GM18517 (cell line): ENCODE results near the gene MAGI1.

Source experiments
- ATAC-seq: cut with Tn5 transposase; IDR thresholded peaks from one replicate; pipeline ENCODE4 v1.9.1; 2021; ENCODE audit warnings: mild to moderate bottlenecking, moderate library complexity; ENCODE audit not compliant: unreplicated experiment

The MAGI1 gene

DNA sequence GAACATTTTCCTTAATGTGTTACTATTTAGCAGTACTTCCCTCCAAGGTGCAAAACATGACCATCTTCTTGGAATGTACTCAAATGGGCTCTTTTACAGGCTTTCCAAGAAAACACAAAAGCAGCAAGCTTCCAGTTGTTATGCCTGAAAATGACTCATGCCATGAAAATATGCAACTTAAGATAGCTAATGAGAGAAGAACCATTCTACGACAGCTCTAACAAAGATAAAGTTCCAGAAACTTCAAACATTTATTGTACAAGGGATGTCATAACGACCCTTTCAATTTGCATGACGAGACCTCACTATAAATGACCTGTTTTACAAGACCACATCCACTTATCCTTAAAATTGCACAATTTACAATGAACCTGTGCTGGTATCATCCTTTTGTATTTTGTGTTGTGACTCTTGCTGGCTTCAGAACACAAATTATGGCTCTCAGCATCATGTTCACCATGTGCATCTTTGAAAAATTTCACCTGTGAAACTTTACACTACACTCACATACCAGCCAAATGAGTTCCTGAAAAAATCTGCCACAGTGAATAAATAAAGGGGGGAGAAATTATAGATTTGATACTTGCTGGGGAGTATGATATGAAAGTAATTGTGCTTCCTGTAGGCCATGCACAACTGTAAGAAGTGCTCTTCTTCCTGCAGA is 433.7 kb downstream of the MAGI1 start:
- no peak for ATAC-seq

DNA sequence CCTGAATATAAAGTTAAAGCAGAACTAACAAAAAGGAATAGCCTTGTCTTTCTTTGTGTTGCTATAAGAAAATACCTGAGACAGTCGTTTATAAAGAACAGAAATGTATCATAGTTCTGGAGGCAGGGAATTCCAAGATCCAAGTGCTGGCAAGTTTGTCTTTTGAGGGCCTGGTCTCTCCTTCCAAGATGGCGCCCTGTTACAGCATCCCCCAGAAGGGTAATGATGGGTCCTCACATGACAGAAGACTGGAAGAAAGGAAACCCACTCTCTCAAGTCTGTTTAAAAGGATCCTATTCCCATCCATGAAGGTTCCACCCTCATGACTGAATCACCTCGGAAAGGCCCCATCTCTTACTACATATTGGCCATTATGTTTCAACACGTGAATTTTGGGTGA is 435.1 kb downstream of the MAGI1 start:
- ATAC-seq = no peak

DNA sequence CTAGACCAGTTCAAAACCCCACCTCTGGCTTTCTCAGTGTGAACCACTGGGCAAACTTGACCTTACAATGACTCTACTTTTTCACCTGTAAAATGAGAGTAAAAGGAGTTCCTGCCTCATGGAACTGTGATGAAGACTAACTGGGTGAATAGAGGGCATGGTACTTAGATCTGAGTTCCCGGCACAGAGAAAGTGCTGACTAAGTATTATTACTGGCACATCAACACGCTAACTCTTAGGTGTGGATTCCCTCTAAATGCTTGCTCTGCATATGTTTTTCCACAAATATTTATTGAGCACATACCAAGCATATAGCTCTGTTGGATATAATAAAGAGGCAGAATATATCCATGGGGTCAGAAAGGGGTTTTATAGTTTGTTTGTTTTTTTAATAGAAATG is 437.8 kb downstream of the MAGI1 start:
- ATAC-seq = no peak

DNA sequence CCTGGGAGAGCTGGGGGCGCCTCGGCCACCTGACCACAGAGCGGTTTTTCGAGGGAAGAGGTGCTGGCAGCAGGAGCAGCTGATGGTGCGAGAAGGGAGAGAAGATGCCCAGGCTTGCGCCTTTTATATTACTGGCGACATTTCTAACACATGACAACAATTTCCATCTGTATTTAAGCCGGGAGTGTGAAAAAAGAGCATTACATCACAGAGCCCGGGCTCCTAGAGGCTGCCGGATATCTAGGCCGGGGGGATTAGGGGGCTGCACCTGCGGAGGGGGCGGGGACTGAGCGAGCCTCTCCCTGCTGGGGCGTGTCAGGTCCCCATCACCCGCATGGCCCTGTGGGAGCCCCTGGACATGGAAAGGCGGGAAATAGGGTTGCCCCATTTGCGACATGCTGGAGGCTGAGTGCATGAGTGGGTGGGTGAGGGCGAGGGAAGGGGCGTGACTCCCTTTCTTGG is 440.7 kb downstream of the MAGI1 start:
- ATAC-seq = no peak

DNA sequence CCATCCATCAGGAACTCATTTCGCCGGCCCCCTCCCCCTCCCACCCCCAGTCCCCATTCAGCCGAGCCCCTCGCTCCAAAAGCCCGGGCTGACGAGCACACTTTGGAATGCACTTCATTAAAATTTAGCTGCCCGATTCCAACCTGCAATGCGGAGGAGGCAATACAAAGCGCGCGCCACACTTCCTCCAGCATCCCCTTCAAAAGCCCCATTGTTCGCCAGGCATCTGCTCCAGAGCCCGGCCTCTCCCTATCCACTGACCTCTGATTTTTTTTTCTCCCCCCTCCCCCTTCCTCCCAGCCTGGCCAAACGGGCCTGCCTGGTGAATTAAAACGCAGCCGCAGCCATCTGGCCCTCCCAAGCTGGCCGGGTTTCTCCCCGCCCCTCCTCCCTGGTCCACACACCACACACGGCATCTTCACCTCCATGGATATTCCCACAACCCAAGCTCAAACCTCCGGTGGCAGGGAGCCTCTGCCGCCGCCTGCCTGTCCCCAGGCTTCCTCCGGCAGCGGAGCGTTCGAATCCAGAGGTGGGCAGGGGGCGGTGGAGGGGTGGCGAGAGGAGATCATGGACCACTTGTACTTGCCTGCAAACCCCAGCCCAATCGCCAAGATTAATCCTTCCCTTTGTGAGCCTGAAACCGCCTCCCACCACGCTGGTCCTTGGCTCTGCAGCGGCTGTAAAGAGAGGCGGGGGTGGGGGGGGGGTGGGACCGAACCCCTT is 441.3 kb downstream of the MAGI1 start:
- no peak for ATAC-seq

DNA sequence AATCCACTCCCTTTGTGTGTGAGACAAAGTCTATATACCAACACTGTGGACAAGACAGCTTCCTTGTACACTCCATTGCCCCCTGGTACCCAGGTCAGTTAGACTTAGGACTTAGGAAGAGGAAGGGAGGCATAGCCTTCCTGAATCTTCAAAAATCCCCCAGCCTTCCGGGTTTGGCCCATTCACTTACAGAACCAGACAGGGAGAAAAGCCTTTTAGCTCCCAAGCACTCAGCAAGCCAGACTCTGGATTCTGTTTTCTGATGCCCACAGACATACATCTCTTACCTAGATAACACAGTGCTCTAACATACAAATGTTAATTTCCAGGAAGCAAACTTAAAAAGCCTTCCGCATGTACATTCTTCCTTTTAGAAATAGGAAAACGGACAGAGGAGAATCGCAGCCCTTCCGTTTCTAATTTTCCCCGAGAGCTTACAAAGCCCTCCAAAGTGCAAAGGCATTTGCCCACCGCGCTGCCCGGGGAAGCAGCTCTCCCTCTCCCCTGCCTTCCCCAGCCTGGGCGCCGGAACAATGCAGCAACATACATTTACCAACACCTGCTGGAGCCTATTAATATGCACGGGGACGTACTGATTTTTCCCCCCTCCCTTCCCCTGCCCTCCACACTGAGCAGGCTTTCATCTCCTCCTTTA is 442.0 kb downstream of the MAGI1 start:
- no peak for ATAC-seq

DNA sequence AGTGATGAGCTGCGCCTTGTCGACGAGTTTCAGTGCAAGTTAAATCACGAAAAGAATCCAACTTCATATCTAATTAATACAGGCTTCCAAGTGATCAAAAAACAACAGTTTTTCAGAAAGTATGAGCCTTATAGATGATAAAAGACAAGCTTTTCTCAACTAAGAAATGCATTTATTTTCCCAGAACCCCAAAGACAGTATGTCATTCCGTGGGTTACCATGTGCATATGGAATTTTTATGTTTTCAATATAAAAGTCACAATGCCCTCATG is 442.8 kb downstream of the MAGI1 start:
- ATAC-seq = no peak

DNA sequence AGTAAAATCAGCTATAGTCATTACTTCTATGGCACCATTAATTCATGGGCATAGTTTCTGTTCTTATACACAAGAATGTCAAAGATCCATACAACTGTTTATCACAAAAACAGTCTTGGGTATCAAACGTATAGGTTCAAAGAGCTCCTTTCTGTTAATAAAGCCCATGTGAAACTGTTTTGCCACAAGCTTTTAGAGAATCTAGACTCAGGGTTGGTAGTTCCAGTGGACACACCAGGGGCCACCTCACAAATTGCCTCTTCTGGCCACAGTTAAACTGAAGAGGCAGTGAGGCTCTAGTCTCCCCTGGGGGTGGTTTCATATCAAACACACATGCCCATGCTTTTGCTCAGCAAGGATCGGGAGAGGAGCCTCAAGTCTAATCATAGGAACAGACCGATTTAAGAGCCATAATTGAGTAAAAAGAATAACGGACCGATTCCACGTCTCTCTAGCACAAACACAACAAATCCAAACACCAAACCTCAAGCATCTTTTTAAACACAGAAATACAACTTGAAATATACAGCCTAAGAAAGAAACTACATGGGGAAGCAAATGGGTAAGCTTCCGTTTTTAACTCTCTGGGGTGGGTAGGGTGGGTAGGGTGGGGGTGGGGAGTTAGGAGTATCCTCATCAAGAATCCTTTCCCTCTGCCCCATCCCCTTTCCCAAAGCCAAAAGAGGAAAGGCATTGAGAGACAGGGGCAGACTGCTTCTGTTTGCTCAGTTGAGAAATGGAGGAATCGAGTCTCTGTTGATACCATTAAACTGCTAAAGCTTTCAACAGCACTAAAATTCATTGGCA is 443.3 kb downstream of the MAGI1 start:
- no peak for ATAC-seq

DNA sequence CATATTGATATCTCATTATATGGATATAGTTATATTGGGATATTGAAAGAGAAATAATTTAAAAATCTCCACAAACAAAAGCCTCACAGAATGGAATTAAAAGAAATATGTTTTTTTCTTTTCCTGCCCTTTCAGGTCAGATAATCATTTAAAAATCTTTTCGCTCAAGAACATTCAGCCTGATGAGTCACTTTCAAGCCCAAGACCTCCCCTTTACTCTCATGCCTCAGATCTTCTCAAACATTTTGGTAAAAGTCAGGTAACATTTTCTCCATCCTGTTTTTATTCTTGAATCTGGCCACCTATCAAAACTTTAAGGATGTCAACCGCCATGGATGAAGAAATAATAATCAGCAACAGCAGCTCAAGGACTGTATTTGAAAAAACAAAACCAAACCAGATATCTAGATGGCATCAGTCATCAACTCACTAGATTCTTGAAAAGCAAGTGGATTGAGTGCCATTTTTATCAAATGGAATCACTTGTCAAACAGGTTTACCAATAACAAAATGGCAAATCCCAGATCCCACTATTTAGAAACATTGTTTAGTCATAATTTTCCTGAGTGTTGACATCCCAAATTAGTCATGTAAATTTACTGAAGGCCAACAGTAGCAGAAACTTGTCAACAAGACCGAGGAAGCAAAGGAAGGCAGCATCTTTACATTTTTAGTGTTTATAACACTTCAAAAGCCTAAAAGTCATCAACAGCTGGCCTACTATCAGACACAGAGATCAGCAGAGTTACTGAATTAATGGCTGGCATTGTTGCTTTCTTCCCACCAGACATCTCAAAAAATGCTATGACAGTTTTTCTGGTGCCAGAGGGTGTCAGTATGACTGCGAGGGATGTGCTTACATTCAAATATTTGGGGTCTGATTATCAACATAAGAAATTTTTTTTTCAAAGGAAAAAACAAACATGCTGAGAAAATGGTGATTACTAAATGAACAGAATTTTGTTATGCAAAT is 444.7 kb downstream of the MAGI1 start:
- no peak for ATAC-seq

DNA sequence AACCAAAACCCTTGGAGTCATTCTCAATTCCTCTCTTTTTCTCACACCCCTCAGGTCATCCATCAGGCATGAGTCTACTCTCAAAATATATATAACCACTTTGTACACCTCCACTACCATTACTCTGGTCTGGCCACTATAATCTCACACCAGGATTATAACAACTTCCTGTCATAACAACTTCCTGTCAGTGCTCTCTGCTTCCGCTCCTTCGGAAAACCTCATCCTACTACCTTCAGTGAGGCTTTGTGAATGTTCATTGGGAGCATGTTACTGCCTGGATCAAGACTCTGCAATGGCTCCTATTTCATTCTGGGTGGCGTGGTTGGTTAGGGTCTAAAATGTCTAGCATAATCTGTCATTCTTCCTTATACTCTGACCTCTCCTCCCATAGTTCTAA is 447.4 kb downstream of the MAGI1 start:
- no peak for ATAC-seq

DNA sequence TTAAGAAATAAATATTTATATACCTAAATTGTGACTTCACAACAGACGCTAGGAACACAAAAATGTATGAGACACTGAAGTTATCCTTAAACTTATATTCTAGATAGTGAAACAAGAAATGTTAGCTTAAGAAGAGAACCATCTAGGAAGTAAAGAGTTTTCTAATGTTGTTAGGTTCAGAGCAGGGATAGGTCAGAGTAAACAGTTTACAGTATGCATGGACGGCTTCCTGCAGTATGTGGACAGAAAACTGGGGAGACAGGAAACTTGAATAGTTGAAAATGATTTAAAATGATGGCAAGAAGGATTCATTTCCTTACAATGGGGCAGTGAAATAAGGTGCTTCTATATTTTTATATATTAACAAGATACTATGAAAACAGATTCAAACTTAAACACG is 449.8 kb downstream of the MAGI1 start:
- no peak for ATAC-seq

DNA sequence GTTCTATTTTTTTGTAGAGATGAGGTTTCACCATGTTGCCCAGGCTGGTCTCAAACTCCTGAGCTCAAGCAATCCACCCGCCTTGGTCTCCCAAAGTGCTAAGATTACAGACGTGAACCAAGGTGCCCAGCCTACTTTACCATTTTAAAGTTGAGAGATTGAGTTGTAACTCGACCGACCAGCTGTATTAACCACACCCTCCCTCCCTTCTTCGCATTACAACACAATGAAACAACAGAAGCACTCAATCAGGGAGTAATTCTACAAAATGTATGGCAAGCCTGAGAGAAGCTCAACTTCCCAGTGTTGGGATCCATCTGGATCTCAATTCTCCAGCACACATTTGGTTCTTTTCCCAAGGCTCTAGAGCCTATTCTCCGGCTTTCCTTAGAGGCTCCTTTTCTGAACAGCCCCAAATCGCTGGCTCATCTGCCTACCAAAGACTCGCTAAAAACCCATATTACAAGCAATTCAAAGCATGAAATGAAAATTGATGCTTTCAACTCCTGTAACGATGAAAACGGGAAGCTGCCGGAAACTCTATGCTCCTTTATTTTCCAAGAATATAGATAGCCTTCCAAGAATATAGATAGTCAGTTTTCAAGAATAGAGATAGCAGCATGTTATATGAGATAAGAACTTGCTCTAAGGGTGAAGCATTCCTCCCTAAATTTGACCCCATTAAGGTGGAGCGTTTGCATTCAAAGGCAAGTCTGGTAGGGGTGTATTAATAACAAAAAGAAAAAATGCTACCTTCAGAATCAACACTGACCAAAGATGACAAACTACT is 450.9 kb downstream of the MAGI1 start:
- ATAC-seq = no peak

DNA sequence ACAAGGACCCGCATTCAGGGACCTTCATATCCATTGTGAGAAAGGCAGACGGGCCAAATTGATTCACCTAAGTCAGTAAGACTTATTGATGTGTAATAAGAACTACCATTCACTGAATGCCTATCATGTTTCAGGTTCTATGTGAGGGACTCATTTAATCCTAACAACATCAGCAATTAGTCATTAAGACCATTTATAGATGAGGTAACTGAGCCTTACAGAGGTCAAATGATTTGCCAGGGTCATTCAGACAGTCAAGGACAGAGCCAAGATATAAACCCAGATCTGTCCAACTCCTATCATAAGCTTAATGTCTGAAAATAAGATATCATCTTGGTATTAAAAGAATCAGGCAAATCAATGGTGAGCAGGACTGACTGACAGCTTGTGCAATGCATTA is 453.8 kb downstream of the MAGI1 start:
- ATAC-seq = no peak

DNA sequence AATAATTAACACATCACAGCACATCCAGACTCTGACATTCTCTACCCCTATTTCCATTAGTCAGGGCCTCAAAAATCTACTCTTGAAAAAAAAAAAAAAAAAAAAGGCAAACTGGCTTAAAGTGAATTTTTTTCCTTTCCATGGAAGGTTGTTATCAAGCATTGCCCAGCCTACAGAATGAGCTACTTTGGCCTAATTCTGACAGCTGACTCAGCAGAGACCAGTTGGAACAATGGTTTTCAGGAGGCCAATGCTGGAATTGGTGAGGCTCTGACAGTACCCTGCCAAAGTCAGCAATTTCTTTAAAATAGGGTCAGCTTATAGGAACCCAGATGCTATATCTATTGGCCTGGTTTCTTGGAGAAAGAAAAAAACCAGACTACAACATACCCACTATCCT is 454.7 kb downstream of the MAGI1 start:
- ATAC-seq = no peak

DNA sequence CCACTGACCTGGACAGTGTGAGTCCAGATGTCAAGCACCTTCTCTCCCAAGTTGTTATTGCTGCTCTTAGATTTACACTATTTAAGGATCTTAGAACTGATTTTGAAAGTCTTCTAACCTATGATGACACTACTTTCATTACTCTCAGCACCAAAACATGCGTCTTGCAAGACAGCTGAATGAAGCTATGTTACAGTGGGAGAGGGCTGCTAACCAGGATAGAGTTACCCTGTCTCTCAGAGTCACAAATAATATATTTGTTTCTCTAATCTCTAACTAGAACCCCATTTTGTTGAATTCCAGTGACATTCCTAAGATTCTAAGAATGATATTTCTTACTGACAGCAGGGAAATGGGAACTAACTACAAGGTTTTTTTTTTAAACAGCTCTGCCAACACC is 455.5 kb downstream of the MAGI1 start:
- no peak for ATAC-seq

DNA sequence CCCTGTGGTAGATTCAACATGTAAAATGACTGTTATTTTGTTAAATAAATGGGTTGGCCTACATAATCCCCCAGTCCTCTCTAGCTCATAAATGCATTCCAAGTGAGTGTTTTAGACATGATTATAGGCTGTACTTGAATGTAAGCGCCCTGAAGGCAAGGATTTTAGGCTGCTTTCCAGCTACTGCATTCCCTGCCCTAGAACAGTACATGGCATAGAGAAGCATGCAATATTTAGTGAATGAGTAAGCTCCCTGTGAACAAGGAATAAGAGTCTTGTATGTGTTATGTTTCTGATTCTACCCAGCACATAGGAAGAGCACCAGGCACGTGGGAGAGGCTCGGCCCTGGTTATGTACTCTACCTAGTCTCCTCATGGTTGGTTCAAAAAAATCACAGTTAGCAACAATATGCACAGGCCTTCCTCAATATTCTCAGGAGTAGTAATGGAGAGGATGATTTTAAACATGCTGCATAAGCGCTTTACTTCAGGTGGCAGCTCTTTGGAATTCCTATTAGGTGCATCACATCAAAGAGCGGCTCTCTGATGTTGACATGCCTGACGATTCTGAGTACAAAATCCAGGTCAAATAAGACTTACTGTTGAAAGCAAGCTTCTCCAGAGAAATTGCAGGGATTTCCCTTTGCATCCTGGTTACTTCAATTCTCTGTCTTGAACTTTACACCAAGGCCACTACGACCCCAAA is 456.6 kb downstream of the MAGI1 start:
- ATAC-seq = no peak

DNA sequence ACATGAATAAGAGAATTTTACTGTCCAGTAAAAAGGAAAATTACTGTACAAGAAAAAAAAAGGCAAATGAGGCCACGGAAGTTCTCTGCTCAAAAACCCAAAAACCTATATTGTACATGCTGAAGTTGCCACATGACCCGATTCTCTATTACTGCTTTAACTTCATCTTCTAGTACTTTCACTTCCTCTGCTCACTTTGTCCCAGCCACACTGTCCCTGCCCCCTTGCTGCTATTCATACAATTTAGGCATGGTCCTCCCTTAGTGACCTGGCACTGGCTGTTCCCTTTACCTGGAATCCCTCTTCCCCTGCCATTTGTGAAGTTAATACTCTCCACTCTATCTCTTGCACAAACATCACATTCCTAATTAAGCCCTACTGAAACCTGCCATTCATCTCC is 457.4 kb downstream of the MAGI1 start:
- ATAC-seq = no peak

DNA sequence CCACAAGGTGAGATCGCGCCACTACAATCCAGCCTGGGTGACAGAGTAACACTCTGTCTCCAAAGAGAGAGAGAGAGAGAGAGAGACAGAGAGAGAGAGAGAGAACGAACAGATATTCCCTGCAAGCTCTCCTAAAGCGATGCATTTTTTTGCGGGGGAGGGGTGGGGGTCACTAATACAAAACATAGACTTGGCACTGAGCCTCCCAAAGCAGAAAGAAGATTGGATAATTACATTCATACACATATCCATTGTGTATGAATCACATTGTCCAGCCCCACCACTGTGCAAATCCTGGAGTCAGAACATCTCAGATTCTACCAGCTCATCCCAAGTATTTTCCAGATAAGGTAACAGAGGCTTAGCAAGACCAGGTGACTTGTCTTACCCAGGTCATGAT is 459.9 kb downstream of the MAGI1 start:
- ATAC-seq = no peak

DNA sequence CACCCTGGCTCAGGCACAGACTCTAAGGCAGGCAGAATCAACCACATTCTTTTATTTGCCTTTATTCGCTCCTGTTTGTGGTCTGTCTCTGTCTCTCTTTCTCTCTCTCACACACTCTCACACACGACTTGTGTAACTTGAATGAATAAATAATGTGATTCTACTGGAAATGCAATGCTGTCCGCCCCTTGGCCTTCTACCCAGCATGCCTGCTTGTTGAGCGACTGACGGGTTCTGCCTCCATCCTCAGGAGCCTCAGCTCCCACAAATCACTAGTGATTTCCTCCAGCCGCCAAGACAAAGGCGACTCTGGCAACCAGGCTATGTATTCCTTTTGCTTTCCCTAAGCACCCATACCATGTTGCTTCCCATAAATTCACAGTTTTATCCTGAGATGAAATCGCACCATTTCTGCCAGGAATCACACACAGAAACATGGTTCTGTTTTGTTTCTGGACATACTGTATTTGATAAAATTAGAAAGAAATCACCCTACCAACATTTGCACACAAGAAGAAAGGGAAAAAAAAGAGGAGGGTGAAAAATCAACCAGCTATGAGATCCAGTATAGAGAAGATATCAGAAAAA is 460.8 kb downstream of the MAGI1 start:
- ATAC-seq = no peak
